ENCODE results near the gene ATL3. TPM values are rescaled to one million over a fixed set of nuclear protein-coding genes. Genes with fewer than 3 reads are reported as not detected.

The ATL3 gene
- total and polyA plus RNA-seq, 2 of the 13 experiments (the other 11 are each of a cell fraction or from before 2014, with no cell fraction given) = not detected

DNA sequence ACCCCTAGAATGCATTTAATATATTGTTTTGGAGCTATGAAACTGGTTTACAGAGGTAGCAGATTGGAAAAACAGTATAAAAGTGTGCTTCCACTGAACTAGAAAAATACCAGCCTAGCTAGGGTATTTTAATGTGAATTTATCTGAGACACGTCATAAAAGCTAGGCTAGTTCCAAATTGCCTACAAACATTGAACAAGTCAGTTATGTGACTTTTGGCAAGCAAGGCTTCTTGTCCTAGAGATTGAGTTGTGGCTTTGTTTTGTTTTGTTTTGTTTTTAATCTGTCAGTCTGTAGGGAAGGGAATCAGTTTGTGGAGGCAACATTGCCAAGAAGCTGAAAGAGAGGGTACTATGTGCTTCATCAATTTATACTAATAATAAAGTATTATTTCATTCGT, 34.4 kb upstream of the ATL3 start:
- no peaks in the 10 kb centered on the region for H3K9me3 ChIP-seq (ENCODE audit: low read length)
- no peaks in the 10 kb centered on the region for H4K20me1 ChIP-seq (ENCODE audit: insufficient read depth, low read length)
- H2AFZ ChIP-seq (ENCODE audit: low read length) = no peak overlapping the region
- no peaks in the 10 kb centered on the region for H3K27me3 ChIP-seq (ENCODE audit: control insufficient read depth in 1 of 2, insufficient read depth in 2 of 2, low read length in 2 of 2)
- FAIRE-seq = no peak
- ChIA-PET POLR2A (no interaction called here), CTCF (ENCODE audit: low intra/inter-chr PET ratio, low total read pairs) (no interaction called here)
- no peak for DNase-seq (ENCODE audit: low spot score)
- H3K9ac ChIP-seq (ENCODE audit: insufficient read depth, low read depth, low read length) = no peak overlapping the region
- no peaks in the 10 kb centered on the region for H3K79me2 ChIP-seq (ENCODE audit: insufficient read depth, low read length)
- H3K4me2 ChIP-seq (ENCODE audit: low read depth, low read length) = no peak overlapping the region
- in situ Hi-C loops (cut with HindIII; ENCODE audit: extremely low pct_ligation_motif_present, low pct_unique_long_range_greater_than_20kb) (no loop called here), intact Hi-C loops (cut with micrococcal nuclease; ENCODE audit: unreplicated experiment) (no loop called here)
- no peak overlapping the region for H3K27ac ChIP-seq (ENCODE audit: extremely low read length, insufficient read depth, low read length)
- ATAC-seq = no peak
- BruUV-seq (replicated peaks) = no TSS peak
- no peaks in the 10 kb centered on the region for H3K4me1 ChIP-seq (ENCODE audit: insufficient read depth, low read length)
- H3K4me3 ChIP-seq (replicated peaks in 1 of 3; ENCODE audit: insufficient read depth in 1 of 3, low read depth in 2 of 3, low read length in 3 of 3) = no peak overlapping the region
- no peak for TF ChIP-seq ZBTB1 (CRISPR knock-in tag; IDR thresholded peaks at IDR 0.05; ENCODE audit: borderline replicate concordance)
- TF ChIP-seq GZF1 (CRISPR knock-in tag; IDR thresholded peaks at IDR 0.05) = no peak
- no peak for TF ChIP-seq ATAD3A (CRISPR knock-in tag; IDR thresholded peaks at IDR 0.05)
- TF ChIP-seq, protein P1, sequence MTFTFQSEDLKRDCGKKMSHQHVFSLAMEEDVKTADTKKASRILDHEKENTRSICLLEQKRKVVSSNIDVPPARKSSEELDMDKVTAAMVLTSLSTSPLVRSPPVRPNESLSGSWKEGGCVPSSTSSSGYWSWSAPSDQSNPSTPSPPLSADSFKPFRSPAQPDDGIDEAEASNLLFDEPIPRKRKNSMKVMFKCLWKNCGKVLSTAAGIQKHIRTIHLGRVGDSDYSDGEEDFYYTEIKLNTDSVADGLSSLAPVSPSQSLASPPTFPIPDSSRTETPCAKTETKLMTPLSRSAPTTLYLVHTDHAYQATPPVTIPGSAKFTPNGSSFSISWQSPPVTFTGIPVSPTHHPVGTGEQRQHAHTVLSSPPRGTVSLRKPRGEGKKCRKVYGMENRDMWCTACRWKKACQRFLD (CRISPR knock-in tag; IDR thresholded peaks at IDR 0.05; ENCODE audit: borderline replicate concordance) = no peak
- TF ChIP-seq, protein P2, sequence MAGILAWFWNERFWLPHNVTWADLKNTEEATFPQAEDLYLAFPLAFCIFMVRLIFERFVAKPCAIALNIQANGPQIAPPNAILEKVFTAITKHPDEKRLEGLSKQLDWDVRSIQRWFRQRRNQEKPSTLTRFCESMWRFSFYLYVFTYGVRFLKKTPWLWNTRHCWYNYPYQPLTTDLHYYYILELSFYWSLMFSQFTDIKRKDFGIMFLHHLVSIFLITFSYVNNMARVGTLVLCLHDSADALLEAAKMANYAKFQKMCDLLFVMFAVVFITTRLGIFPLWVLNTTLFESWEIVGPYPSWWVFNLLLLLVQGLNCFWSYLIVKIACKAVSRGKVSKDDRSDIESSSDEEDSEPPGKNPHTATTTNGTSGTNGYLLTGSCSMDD (CRISPR knock-in tag; IDR thresholded peaks at IDR 0.05) = no peak
- TF ChIP-seq AGO2 (optimal IDR thresholded peaks at IDR 0.05; ENCODE audit: low read depth, low read length) = no peak
- no peak for TF ChIP-seq ZBTB3 (CRISPR knock-in tag; IDR thresholded peaks at IDR 0.05; ENCODE audit: borderline replicate concordance, low read depth)
- no peak for TF ChIP-seq KDM3A (CRISPR knock-in tag; IDR thresholded peaks at IDR 0.05; ENCODE audit: low read depth)
- TF ChIP-seq ZFYVE20 (CRISPR knock-in tag; IDR thresholded peaks at IDR 0.05; ENCODE audit: borderline replicate concordance, low read depth) = no peak
- no peak for TF ChIP-seq ZNF143 (CRISPR knock-in tag; IDR thresholded peaks at IDR 0.05)
- TF ChIP-seq FOXK2 (IDR thresholded peaks at IDR 0.05) = no peak
- WGBS (ENCODE audit: low lambda C conversion rate) = 99% methylated on average over 2 of the region's 2 CpGs
- no peaks in the 10 kb centered on the region for H3K36me3 ChIP-seq (replicated peaks in 1 of 2; ENCODE audit: control insufficient read depth in 1 of 2, insufficient read depth in 2 of 2, low read length in 2 of 2)

Data from HepG2 (cell line).